CD4-positive, alpha-beta T cell (primary cell): ENCODE data around the gene OTUD3. TPM values are rescaled to one million over a fixed set of nuclear protein-coding genes. Genes with fewer than 3 reads are reported as not detected.

Experiments
- ATAC-seq: fragments of 200-7000 bp; cut with Tn5 transposase; one replicate; pipeline ENCODE4 v1.10.0; 2022; ENCODE audit warnings: mild to moderate bottlenecking; ENCODE audit not compliant: poor library complexity
- CTCF ChIA-PET: fragments of 350-600 bp; sonication (Branson Sonifier 250); formaldehyde crosslinking; loops from one replicate; lab custom pipeline; 2021; ENCODE audit warnings: antibody characterized with exemption, inconsistent platforms; lab: Charles Lee
- POLR2A ChIA-PET: fragments of 350-600 bp; sonication (Branson Sonifier 250); formaldehyde crosslinking; loops from one replicate; lab custom pipeline; 2021; ENCODE audit warnings: antibody characterized with exemption, inconsistent platforms; lab: Charles Lee
- DNase-seq, 14 experiments: peaks; one replicate each; pipeline ENCODE4 v3.0.0-alpha.2; 2013 to 2020; ENCODE audit warnings: mixed read lengths in 2 of 14
- H3K27ac ChIP-seq, 2 donors: one replicate each; pipeline versions ENCODE4 v1.5.1 to v1.7.0; 2013; ENCODE audit warnings: low read length in 2 of 2, low read depth in 1 of 2, mild to moderate bottlenecking in 1 of 2
- H3K27me3 ChIP-seq, 2 experiments: 1 replicate in 1 of 2; 2 replicates in 1 of 2; pipeline versions ENCODE4 v1.6.1 to v1.7.0; 2013; ENCODE audit warnings: low read length in 2 of 2, control low read depth in 1 of 2, mild to moderate bottlenecking in 1 of 2, moderate library complexity in 1 of 2; ENCODE audit not compliant: insufficient read depth in 2 of 2, control insufficient read depth in 1 of 2
- H3K36me3 ChIP-seq: one replicate; pipeline ENCODE4 v1.6.1; 2013; ENCODE audit warnings: low read length, control low read depth; ENCODE audit not compliant: insufficient read depth
- H3K4me1 ChIP-seq: one replicate; pipeline ENCODE4 v1.6.1; 2013; ENCODE audit warnings: low read length, control low read depth; ENCODE audit not compliant: insufficient read depth
- H3K4me3 ChIP-seq: one replicate; pipeline ENCODE4 v1.5.1; 2013; ENCODE audit warnings: mild to moderate bottlenecking, low read length, moderate library complexity
- H3K9me3 ChIP-seq, 2 experiments: 1 replicate in 1 of 2; 2 replicates in 1 of 2; pipeline versions ENCODE4 v1.6.1 to v1.7.0; 2013; ENCODE audit warnings: low read length in 2 of 2, mild to moderate bottlenecking in 2 of 2, control low read depth in 1 of 2, moderate library complexity in 1 of 2; ENCODE audit not compliant: control insufficient read depth in 1 of 2, insufficient read depth in 1 of 2
- H3K27ac Mint-ChIP-seq: one replicate; pipeline ENCODE4 v1.8.0; 2020; ENCODE audit warnings: mixed read lengths
- H3K27me3 Mint-ChIP-seq: one replicate; pipeline ENCODE4 v1.8.0; 2021; ENCODE audit warnings: mixed read lengths
- H3K36me3 Mint-ChIP-seq: one replicate; pipeline ENCODE4 v1.8.0; 2021; ENCODE audit warnings: low read depth, mixed read lengths
- H3K4me1 Mint-ChIP-seq: one replicate; pipeline ENCODE4 v1.8.0; 2021; ENCODE audit warnings: low read depth, mixed read lengths
- H3K4me3 Mint-ChIP-seq: one replicate; pipeline ENCODE4 v1.8.0; 2020; ENCODE audit warnings: mild to moderate bottlenecking, mixed read lengths
- H3K9me3 Mint-ChIP-seq: one replicate; pipeline ENCODE4 v1.8.0; 2020; ENCODE audit warnings: mixed read lengths
- intact Hi-C, 2 experiments: fragments of 100-400 bp; cut with DNase I in 1 of 2; cut with micrococcal nuclease in 1 of 2; formaldehyde crosslinking; loops; one replicate each; pipeline versions ENCODE4 v1.15.1 to v1.9.0; 2023 to 2025; cut with DNase I, micrococcal nuclease
- total RNA-seq, 174 experiments: library from RNA in 2 of 174; stranded (reverse) in 2 of 174; gene quantifications; one replicate each; pipeline ENCODE4 v1.2.3 and lab custom pipeline; 2021 to 2026
- TF ChIP-seq, protein P1 (sequence below): fragments of 200-600 bp; IDR thresholded peaks from one replicate; pipeline ENCODE4 v1.8.0; 2022; ENCODE audit warnings: antibody characterized with exemption, mild to moderate bottlenecking

The OTUD3 gene
- total RNA-seq, 2 experiments from 2014 or later = 11.4 to 12.6 TPM

DNA sequence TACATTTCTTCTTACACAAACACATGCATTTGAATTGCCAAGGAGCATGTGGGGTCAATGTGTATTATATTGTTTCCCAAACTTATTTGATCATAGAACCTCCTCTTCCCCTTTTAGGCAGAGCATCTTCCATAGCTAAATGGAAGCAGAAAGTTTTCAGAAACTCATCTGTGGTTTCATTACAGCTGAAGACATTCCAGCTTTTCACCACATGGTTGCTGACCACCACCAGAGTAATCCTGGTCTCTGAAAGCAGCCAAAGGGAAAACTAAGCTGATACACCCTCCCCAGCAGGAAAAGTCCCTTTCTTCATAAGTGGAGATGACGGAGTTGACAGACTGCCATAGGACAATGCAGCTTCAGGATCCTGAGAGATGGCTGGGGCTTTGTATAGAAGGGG is 30.2 kb upstream of the OTUD3 start:
- Histone ChIP-seq H3K9me3 (no peaks in the 10 kb centered on the region), H3K4me3 (no peak overlapping the region), H3K36me3 (no peaks in the 10 kb centered on the region), H3K27ac (no peak overlapping the region), H3K4me1 (no peaks in the 10 kb centered on the region), H3K27me3 (no peaks in the 10 kb centered on the region)
- TF ChIP-seq, protein P1, sequence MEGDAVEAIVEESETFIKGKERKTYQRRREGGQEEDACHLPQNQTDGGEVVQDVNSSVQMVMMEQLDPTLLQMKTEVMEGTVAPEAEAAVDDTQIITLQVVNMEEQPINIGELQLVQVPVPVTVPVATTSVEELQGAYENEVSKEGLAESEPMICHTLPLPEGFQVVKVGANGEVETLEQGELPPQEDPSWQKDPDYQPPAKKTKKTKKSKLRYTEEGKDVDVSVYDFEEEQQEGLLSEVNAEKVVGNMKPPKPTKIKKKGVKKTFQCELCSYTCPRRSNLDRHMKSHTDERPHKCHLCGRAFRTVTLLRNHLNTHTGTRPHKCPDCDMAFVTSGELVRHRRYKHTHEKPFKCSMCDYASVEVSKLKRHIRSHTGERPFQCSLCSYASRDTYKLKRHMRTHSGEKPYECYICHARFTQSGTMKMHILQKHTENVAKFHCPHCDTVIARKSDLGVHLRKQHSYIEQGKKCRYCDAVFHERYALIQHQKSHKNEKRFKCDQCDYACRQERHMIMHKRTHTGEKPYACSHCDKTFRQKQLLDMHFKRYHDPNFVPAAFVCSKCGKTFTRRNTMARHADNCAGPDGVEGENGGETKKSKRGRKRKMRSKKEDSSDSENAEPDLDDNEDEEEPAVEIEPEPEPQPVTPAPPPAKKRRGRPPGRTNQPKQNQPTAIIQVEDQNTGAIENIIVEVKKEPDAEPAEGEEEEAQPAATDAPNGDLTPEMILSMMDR = no peak
- Mint-ChIP-seq H3K4me1 (no peaks in the 10 kb centered on the region), H3K4me3 (no peak overlapping the region), H3K27me3 (peaks cover 10% of the 10 kb centered on the region), H3K27ac (no peak overlapping the region), H3K36me3 (no peaks in the 10 kb centered on the region), H3K9me3 (no peaks in the 10 kb centered on the region)
- ATAC-seq (no peak), DNase-seq (no peak)
- ChIA-PET POLR2A (no interaction called here), CTCF (no interaction called here)
- intact Hi-C loops = no loop called here

DNA sequence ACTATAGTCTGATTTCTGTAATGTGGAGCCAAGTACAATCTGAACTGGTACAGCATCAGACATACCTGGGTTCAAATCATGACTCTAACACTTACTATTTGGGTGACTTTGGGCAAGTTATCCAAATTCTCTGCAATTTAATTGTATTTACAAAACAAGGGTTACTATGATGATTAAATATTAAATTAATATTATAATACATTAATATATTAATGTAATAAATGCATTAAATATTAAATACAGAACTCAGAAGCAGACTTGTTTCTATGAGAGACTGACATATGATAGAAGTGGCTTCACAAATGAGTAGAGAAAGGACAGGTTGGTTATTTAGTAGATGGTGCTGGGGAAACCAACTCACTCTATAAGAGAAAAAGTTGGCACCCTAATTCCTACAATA is 27.3 kb upstream of the OTUD3 start:
- Histone ChIP-seq H3K4me3 (no peak overlapping the region), H3K36me3 (no peaks in the 10 kb centered on the region), H3K9me3 (no peaks in the 10 kb centered on the region), H3K4me1 (no peaks in the 10 kb centered on the region), H3K27ac (no peak overlapping the region), H3K27me3 (peaks cover 2 to 13% of the 10 kb centered on the region in 2 experiments)
- TF ChIP-seq, protein P1 = no peak
- Mint-ChIP-seq H3K36me3 (no peaks in the 10 kb centered on the region), H3K4me1 (no peaks in the 10 kb centered on the region), H3K27ac (no peak overlapping the region), H3K9me3 (no peaks in the 10 kb centered on the region), H3K27me3 (peaks cover 22% of the 10 kb centered on the region), H3K4me3 (no peak overlapping the region)
- ATAC-seq = no peak
- CTCF ChIA-PET = no interaction called here
- intact Hi-C loops = no loop called here
- DNase-seq = no peak
- POLR2A ChIA-PET = no interaction called here

DNA sequence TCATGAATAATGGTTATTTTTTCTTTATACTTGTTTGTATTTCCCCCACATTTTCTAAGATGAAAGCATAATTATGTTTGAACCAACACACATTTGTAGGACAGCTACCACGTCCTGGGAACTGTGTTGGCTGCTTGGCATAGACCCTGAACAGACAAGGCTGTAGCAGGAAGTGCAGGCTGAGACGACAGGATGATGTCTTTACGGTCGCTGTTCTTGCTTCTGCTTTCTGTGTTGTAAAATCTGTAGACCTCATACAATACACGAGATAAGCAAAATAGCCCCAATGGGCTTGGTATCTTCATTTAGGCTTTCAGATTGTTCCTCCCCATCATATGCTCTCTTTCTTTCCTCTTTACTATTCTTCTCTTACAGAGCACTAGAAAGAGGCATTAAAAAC is 23.3 kb upstream of the OTUD3 start:
- no peak overlapping the region for H3K27ac Mint-ChIP-seq

More for the DNA sequence above, 23.3 kb upstream of the OTUD3 start:
- peaks cover 1% of the 10 kb centered on the region for H3K9me3 Mint-ChIP-seq
- Histone ChIP-seq H3K27ac (no peak overlapping the region), H3K9me3 (peaks cover 0 to 7% of the 10 kb centered on the region in 2 experiments), H3K4me3 (no peak overlapping the region), H3K36me3 (no peaks in the 10 kb centered on the region), H3K27me3 (peaks cover 8 to 22% of the 10 kb centered on the region in 2 experiments), H3K4me1 (no peaks in the 10 kb centered on the region)
- H3K4me3 Mint-ChIP-seq = no peak overlapping the region
- H3K27me3 Mint-ChIP-seq = peaks cover 39% of the 10 kb centered on the region
- no peaks in the 10 kb centered on the region for H3K36me3 Mint-ChIP-seq
- ChIA-PET CTCF (no interaction called here), POLR2A (no interaction called here)
- intact Hi-C loops = no loop called here
- DNase-seq (no peak), ATAC-seq (no peak)
- H3K4me1 Mint-ChIP-seq = no peaks in the 10 kb centered on the region
- TF ChIP-seq, protein P1 = no peak
